Stimulated activated naive B cell treated with anti-CD40 and anti-IgM and Interleukin-4, amounts not matched to agents 10 μg/mL and 1 μg/mL and 100 μg/mL, for 72 hours (primary cell): ENCODE results near the gene EPYC.

Source experiments
- ATAC-seq, 2 donors: fragments of 150-1000 bp; cut with Tn5 transposase; replicated peaks; 2 replicates each; pipeline ENCODE4 v1.10.0; 2021; ENCODE audit warnings: moderate library complexity in 1 of 2
- DNase-seq: peaks from one replicate; pipeline ENCODE4 v3.0.0; 2021
- H3K27ac Mint-ChIP-seq: one replicate; pipeline ENCODE4 v1.8.0; 2022; ENCODE audit warnings: mild to moderate bottlenecking, mixed read lengths
- H3K27me3 Mint-ChIP-seq, 2 donors: one replicate each; pipeline ENCODE4 v1.8.0; 2022; ENCODE audit warnings: mixed read lengths in 2 of 2
- H3K36me3 Mint-ChIP-seq, 2 donors: one replicate each; pipeline ENCODE4 v1.8.0; 2022; ENCODE audit warnings: mixed read lengths in 2 of 2, mild to moderate bottlenecking in 1 of 2
- H3K4me1 Mint-ChIP-seq, 2 donors: one replicate each; pipeline ENCODE4 v1.8.0; 2022; ENCODE audit warnings: mixed read lengths in 2 of 2, mild to moderate bottlenecking in 1 of 2
- H3K4me3 Mint-ChIP-seq, 2 donors: one replicate each; pipeline ENCODE4 v1.8.0; 2022; ENCODE audit warnings: mild to moderate bottlenecking in 2 of 2, mixed read lengths in 2 of 2, moderate library complexity in 1 of 2
- H3K9me3 Mint-ChIP-seq, 2 donors: one replicate each; pipeline ENCODE4 v1.8.0; 2022; ENCODE audit warnings: mixed read lengths in 2 of 2, mild to moderate bottlenecking in 1 of 2

EPYC gene

DNA sequence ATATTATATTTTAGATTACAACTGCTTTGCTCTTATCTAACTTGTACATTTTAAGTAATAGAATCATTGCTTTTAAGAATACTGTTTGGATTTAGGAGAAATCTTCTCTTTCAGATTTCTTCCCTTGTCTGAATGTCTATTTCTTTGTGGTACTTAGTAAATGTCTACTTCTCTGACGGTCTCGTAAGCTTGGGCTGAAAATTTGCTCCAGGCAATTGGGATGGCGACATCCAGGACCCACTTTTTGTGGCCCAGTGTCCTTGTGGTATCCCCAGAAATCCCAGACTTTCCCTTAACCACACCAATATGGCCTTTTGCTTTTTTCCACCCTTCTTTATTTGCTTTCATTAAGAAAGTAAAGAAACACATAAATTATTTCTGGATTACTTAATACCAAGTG is 25.8 kb downstream of the EPYC start:
- no peaks in the 10 kb centered on the region for H3K27me3 Mint-ChIP-seq
- DNase-seq (no peak), ATAC-seq (no peak)
- no peak overlapping the region for H3K4me3 Mint-ChIP-seq
- no peaks in the 10 kb centered on the region for H3K36me3 Mint-ChIP-seq
- no peak overlapping the region for H3K27ac Mint-ChIP-seq
- H3K4me1 Mint-ChIP-seq = no peaks in the 10 kb centered on the region
- no peaks in the 10 kb centered on the region for H3K9me3 Mint-ChIP-seq

DNA sequence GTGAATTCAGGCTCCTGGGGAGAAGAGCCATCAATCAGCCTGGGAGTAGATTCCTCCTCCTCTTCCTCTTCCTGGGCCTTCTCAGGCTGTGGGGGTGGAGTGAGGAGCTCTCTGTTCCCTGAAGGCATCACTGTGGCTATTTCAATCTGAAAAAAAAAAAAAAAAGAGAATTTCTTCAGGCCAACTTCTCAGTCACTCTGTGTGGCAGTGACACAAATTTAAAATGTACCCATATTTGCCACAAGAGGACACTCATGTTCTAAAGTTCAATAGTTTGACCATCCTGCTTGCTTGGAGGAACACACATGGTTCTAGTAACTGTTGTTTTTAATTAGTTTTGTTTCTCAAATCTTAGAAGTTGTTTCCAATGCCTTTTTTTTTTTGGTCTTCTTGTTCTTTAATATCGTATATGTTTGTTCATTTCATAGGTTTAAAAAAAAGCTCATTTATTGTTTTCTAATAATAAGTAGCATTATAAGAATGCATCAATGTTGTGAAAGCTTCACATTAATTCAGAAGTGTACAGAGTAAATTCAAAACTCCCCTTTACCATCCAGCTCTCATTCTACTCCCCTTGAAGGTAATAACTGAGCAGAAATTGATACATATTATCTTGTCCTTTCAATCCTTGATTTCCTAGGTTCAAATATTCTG is 26.5 kb downstream of the EPYC start:
- Mint-ChIP-seq H3K36me3 (no peaks in the 10 kb centered on the region), H3K27me3 (no peaks in the 10 kb centered on the region), H3K9me3 (no peaks in the 10 kb centered on the region), H3K4me1 (no peaks in the 10 kb centered on the region), H3K4me3 (no peak overlapping the region), H3K27ac (no peak overlapping the region)
- DNase-seq = no peak
- peak; percentile 68 to 82 for ATAC-seq

DNA sequence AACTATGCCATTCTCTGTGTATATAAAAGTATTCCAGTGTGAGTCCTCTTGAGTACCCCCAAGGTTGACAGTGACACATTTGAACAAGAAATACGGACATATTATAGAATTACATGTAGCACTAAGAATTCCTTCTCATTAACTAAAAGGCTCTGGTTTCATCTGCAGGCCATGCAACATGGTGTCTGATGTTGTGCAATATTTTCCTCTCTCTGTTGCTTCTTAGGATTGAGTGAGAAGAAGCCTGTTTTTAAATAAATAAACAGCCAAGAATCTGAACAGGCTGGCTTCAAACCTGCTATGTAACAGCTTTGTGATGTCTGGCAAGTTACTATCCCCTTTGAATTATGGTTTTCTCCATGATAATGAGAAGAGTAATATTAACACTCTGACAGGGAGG is 27.5 kb downstream of the EPYC start:
- H3K4me3 Mint-ChIP-seq = no peak overlapping the region
- H3K4me1 Mint-ChIP-seq = no peaks in the 10 kb centered on the region
- H3K9me3 Mint-ChIP-seq = no peaks in the 10 kb centered on the region
- DNase-seq (no peak), ATAC-seq (no peak)
- H3K27ac Mint-ChIP-seq = no peak overlapping the region
- H3K27me3 Mint-ChIP-seq = no peaks in the 10 kb centered on the region
- no peaks in the 10 kb centered on the region for H3K36me3 Mint-ChIP-seq

DNA sequence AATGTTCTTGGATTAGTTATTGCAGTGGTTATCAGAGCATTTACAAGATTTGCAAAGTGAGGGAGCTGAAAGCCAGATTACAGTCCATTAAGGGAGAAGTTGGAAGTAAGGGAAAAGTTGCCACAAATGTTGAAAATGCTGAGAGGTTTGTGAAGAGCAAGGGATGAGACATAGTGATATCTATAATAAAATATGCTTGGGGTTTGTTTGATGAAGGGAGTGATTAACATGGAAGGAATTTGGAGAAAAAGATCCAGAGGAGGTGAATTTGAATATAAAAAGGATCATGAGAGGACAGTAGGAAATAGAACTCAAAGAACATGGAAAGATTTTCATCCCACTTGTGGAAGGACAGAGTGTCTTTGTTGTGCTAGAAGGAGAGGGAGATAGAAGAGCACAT is 30.5 kb downstream of the EPYC start:
- Mint-ChIP-seq H3K27ac (no peak overlapping the region), H3K4me3 (no peak overlapping the region), H3K9me3 (no peaks in the 10 kb centered on the region), H3K27me3 (no peaks in the 10 kb centered on the region), H3K36me3 (no peaks in the 10 kb centered on the region), H3K4me1 (no peaks in the 10 kb centered on the region)
- no peak for DNase-seq
- ATAC-seq = no peak

DNA sequence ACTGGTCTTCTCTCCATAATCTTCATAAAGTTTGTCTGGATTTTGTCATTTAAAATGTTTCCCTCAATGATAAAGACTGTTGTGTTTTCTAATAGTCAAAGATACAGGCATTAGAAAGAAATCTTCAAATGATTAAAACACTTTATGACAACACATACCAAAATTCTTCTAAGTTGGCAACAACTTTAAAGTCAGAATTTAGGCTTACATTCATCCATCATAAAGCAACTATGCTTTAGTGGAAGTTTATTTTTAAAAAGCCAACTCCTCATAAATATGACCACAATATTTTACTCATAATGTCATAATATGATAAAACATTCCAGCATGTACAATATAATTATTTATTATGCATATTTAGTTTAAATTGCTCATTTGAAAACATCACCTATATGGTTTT is 32.5 kb downstream of the EPYC start:
- no peak overlapping the region for H3K27ac Mint-ChIP-seq
- H3K4me1 Mint-ChIP-seq = no peaks in the 10 kb centered on the region
- DNase-seq = no peak
- H3K9me3 Mint-ChIP-seq = no peaks in the 10 kb centered on the region
- H3K27me3 Mint-ChIP-seq = no peaks in the 10 kb centered on the region
- no peaks in the 10 kb centered on the region for H3K36me3 Mint-ChIP-seq
- H3K4me3 Mint-ChIP-seq = no peak overlapping the region
- ATAC-seq = no peak

DNA sequence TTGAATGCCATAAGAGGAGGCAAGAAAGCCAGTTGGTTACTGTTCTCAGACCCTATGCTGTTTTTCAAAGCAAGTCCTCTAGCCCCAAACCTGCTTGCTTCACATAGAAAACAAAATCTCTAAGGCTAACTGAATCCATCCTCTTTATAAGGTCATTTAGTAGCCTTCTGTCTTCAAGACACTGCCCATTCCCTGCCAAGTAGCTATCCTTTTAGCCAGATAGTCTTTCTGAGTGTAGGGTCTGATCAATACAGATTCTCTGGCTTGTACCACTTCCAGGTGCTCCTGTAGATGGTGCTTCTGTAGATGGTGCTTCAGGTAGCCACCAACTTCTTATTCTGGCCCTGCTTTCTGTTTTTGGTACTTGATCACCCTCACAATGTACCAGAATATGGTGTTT is 33.9 kb downstream of the EPYC start:
- Mint-ChIP-seq H3K9me3 (no peaks in the 10 kb centered on the region), H3K4me3 (no peak overlapping the region), H3K27ac (no peak overlapping the region), H3K27me3 (no peaks in the 10 kb centered on the region), H3K36me3 (no peaks in the 10 kb centered on the region), H3K4me1 (no peaks in the 10 kb centered on the region)
- no peak for DNase-seq
- ATAC-seq = no peak

DNA sequence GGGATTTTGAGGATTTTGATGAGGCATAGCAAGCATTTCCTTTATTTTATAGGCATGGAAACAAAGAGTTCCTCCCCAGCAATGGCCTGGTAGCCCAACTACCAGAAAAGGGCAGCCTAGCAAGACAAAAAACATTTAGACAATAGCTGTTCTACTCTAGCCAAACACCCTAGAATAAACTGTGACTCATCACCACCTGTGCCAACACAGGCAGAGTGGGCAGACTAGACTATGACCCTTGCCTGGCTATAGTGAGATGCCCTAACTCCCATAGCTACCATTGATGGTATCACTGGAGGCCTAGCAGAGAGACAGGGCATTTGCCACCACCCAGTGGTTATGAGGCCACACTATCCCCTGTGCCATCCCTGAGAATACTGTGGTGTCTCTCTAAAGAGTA is 34.3 kb downstream of the EPYC start:
- Mint-ChIP-seq H3K36me3 (no peaks in the 10 kb centered on the region), H3K27ac (no peak overlapping the region), H3K4me1 (no peaks in the 10 kb centered on the region), H3K4me3 (no peak overlapping the region), H3K9me3 (no peaks in the 10 kb centered on the region), H3K27me3 (no peaks in the 10 kb centered on the region)
- ATAC-seq (no peak), DNase-seq (no peak)

DNA sequence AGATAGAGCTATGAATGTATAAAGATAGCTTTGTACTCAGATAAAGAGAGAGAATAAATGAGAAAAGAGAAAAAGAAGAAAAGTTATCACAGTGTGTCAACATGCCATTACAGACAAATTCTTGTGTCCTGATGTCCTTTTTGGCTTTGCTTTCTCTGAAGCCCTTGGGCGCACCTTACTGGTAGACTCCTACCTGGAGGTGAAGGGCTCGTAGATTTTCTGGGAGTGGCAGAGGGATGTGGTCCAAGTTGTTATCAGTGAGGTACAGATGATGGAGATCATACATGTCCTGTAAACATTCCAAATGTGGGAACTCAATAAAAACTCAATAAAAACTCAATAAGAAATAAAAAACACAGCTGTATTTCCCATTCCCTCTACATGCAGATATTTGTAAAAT is 34.9 kb downstream of the EPYC start:
- no peak for ATAC-seq
- Mint-ChIP-seq H3K27me3 (no peaks in the 10 kb centered on the region), H3K4me1 (no peaks in the 10 kb centered on the region), H3K9me3 (no peaks in the 10 kb centered on the region), H3K36me3 (no peaks in the 10 kb centered on the region), H3K4me3 (no peak overlapping the region), H3K27ac (no peak overlapping the region)
- DNase-seq = no peak

DNA sequence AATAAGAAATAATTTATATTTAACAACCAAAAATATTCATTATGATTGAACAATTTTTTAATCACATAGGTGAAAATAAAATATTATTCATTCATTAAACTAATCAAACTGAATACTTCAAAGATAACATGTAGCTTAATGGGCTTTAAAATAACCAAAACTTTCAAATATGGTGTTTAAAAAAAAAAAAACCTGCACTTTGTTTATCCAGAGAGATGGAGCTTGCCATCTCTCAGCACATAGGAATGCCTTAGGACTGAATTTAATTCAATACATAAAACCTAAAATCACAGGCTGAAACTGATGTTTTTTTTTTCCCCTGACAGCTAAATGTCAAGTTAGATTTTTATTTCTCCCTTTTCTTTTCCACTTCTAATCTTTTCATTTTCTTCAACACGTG is 35.4 kb downstream of the EPYC start:
- ATAC-seq (no peak), DNase-seq (no peak)
- Mint-ChIP-seq H3K4me1 (no peaks in the 10 kb centered on the region), H3K36me3 (no peaks in the 10 kb centered on the region), H3K27ac (no peak overlapping the region), H3K4me3 (no peak overlapping the region), H3K9me3 (no peaks in the 10 kb centered on the region), H3K27me3 (no peaks in the 10 kb centered on the region)

DNA sequence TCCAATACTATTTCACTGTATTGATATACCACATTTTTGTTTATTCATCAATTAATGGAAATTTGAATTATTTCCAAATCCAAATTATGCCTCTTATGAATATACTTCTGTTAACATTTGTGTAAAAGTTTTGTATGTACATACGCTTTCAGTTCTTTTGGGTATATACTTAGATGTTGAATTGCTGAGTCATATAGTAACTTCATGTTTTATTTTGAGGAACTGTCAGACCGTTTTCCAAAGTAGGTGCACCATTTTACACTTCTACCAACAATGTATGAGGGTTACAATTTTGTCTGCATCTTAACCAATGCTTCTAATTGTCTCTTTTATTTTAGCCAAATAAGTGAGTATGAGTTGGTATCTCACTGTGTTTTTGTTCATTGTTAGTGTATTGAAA is 39.6 kb downstream of the EPYC start:
- Mint-ChIP-seq H3K36me3 (no peaks in the 10 kb centered on the region), H3K27me3 (no peaks in the 10 kb centered on the region), H3K4me3 (no peak overlapping the region), H3K27ac (no peak overlapping the region), H3K4me1 (no peaks in the 10 kb centered on the region), H3K9me3 (no peaks in the 10 kb centered on the region)
- DNase-seq (no peak), ATAC-seq (peak in 1 of 2 donors; percentile 27)

DNA sequence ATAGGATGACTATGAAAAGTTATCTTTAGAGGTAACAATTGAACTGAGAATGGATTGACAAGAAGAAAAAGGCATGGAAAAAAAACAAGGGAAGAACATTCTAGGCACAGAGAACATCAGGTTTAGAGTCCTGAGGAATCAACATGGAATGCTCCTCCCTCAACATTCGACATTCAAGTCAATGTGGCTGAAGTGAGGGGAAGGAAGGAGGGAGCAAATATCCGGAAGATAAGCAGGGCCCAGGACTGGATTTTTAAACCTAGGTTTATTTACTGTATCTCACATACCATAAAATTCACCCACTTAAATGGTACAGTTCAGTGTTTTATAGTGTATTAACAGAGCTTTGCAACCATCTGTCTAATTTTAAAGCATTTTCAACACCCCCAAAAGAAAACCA is 40.2 kb downstream of the EPYC start:
- H3K27me3 Mint-ChIP-seq = no peaks in the 10 kb centered on the region
- H3K36me3 Mint-ChIP-seq = no peaks in the 10 kb centered on the region
- no peaks in the 10 kb centered on the region for H3K9me3 Mint-ChIP-seq
- DNase-seq = no peak
- no peaks in the 10 kb centered on the region for H3K4me1 Mint-ChIP-seq
- no peak for ATAC-seq
- no peak overlapping the region for H3K27ac Mint-ChIP-seq
- no peak overlapping the region for H3K4me3 Mint-ChIP-seq

DNA sequence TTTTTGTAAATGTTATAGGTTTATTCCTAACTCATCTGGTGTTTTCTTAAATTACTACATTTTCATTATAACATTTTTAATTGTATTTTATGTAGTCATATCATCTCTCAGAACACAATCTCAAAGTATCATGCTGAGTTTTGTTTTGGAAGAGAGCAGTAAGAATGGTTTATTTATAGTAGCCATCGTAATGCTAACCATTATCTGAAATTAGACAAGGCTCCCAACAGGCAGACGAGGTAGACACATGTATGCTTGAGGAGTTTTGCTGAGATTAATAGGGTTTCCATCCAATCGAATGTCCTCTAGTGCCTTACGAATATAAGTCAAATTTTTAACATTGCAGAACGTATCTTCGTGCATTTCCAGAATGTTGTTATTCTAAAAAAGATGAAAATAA is 40.8 kb downstream of the EPYC start:
- Mint-ChIP-seq H3K4me3 (no peak overlapping the region), H3K27ac (no peak overlapping the region), H3K4me1 (no peaks in the 10 kb centered on the region), H3K36me3 (no peaks in the 10 kb centered on the region), H3K27me3 (no peaks in the 10 kb centered on the region), H3K9me3 (no peaks in the 10 kb centered on the region)
- no peak for DNase-seq
- no peak for ATAC-seq

DNA sequence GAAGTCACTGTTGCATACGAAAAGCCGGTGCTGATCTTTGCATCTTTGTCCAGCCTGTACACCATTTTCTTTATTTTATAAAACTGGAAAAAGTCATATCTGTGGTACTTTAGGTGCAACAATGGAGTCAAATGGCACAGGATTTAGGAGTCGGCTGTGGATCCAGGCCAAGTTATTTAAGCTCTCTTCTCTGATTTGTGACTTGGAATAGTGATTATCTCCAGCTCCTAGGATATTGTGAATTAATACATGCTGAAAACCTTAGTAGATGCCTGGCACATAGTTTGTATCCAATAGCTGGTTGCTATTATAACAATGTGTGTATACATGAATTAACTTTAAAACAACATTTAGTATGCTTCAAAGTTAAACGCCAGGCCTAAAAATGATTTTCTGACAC is 43.6 kb downstream of the EPYC start:
- no peaks in the 10 kb centered on the region for H3K9me3 Mint-ChIP-seq
- no peak overlapping the region for H3K27ac Mint-ChIP-seq
- H3K36me3 Mint-ChIP-seq = no peaks in the 10 kb centered on the region
- ATAC-seq (no peak), DNase-seq (no peak)
- H3K27me3 Mint-ChIP-seq = no peaks in the 10 kb centered on the region
- H3K4me1 Mint-ChIP-seq = no peaks in the 10 kb centered on the region
- H3K4me3 Mint-ChIP-seq = no peak overlapping the region

DNA sequence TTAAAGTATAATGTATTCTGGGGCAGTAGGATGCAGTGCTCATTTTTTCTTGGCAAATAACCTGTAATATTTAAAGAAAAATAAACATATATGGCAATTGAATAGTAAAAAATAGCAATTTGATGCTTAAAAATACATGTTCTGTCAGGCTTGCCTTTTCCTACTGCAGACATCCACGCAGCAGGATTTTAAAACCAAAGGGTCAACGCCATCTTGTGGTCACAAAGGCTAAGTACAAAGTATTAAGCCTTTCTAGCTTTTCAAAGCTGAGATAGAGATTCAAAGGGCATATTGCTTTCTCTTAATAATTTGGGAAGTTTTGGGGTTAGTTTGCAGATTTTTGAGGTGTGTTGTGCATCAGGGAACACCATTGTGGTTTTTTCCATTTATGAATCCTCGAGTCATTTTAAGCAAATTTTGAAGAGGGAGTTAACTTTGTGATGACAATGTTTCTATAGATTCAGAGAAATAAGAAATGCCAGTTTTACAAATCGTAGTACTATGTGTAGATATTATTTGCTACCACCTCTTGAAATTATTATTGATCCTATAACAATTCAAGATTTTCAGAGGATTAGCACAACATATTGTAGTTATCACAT is 45.1 kb downstream of the EPYC start:
- no peak overlapping the region for H3K27ac Mint-ChIP-seq
- no peak for DNase-seq

DNA sequence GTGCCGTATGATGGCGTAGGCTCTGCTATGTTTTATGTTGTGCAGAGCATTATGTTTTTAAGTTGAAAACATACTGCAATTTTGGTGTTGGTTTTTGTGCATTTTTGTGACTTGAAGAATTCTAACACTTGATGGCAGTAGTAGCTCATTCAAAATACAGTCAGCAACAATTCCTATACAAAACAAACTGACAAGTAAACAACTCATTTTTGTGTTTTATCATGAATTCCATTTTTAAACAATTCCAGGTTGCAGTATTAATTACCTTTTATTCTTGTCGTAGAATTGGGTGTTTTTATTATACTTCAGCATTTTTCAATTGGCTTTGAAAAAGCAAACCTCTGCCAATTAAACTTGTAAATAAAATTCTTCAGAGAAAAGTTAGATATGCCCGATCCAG is 45.7 kb downstream of the EPYC start:
- H3K36me3 Mint-ChIP-seq = no peaks in the 10 kb centered on the region
- no peaks in the 10 kb centered on the region for H3K9me3 Mint-ChIP-seq
- ATAC-seq (no peak), DNase-seq (no peak)
- H3K27me3 Mint-ChIP-seq = no peaks in the 10 kb centered on the region
- H3K27ac Mint-ChIP-seq = no peak overlapping the region
- no peaks in the 10 kb centered on the region for H3K4me1 Mint-ChIP-seq
- no peak overlapping the region for H3K4me3 Mint-ChIP-seq

More for the DNA sequence above, 45.1 kb downstream of the EPYC start:
- no peaks in the 10 kb centered on the region for H3K27me3 Mint-ChIP-seq
- no peaks in the 10 kb centered on the region for H3K4me1 Mint-ChIP-seq
- no peaks in the 10 kb centered on the region for H3K9me3 Mint-ChIP-seq
- peak; percentile 61 to 67 for ATAC-seq
- no peak overlapping the region for H3K4me3 Mint-ChIP-seq
- H3K36me3 Mint-ChIP-seq = no peaks in the 10 kb centered on the region

DNA sequence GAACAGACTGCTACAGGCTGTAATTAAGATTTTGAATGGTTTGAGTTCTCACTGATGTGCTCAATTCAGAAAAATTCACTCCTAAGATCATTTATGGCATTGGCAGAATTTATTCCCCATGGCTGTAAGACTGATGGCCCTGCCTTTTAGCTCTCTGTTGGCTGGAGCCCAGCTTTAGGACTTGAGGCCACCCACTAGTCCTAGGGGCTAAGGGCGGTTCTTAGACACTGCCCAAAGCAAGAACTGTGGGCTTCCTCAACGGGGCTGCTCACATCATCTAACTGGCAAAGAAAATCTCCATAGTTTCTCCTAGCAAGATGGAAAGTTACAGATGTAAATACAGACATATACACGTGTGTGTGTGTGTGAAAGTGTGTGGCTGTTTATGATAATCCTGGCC is 46.4 kb downstream of the EPYC start:
- Mint-ChIP-seq H3K9me3 (no peaks in the 10 kb centered on the region), H3K4me1 (no peaks in the 10 kb centered on the region), H3K36me3 (no peaks in the 10 kb centered on the region), H3K27ac (no peak overlapping the region), H3K27me3 (peaks cover 5 to 6% of the 10 kb centered on the region in 2 donors), H3K4me3 (no peak overlapping the region)
- DNase-seq (no peak), ATAC-seq (no peak)
